Kidney capillary endothelial cell (primary cell): ENCODE measurements around the gene TMPRSS15.

Source experiments
- DNase-seq: peaks from one replicate; pipeline ENCODE4 v3.0.0-alpha.2; 2018; ENCODE audit warnings: low spot score

TMPRSS15 gene

DNA sequence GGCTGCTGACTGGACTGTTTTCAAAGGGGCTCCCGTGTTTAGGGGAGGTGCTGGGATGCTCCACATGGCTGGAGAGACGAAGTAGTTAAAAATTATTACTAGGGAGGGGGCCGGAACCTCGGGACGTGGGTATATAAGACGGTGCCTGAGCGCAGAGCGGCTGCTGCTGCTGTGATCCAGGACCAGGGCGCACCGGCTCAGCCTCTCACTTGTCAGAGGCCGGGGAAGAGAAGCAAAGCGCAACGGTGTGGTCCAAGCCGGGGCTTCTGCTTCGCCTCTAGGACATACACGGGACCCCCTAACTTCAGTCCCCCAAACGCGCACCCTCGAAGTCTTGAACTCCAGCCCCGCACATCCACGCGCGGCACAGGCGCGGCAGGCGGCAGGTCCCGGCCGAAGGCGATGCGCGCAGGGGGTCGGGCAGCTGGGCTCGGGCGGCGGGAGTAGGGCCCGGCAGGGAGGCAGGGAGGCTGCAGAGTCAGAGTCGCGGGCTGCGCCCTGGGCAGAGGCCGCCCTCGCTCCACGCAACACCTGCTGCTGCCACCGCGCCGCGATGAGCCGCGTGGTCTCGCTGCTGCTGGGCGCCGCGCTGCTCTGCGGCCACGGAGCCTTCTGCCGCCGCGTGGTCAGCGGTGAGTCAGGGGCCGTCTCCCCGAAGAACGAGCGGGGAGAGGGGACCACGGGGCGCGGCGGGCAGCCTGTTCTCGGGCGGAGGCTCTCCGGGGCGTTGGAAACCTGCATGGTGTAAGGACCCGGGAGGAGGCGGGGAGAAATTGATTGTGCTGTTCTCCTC lies 158.7 kb downstream of the TMPRSS15 start, which contains the start of gene CHODL:
Gene CHODL (plus strand): TSS at position 163 of the 793 bp plus-strand sequence. CDS start 391 bp downstream, at position 554.
- no peak for DNase-seq

DNA sequence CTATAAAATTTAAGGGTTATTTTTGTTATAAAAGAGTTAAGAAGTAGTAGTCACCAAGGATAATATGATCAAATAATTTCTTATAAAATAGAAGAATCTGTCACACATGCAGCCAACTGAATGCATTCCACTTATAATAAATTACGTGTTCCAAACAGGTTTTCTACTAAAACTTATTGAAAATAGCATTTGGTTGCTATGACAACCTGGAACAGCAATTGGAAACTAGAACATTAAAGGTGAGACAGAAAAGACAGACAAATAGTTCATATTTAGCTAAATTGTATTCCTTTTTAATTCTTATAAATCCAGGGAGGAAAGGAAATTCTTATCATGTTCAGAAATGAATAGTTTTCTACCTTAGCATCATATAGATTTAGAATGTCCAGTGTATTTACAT lies 168.0 kb downstream of the TMPRSS15 start:
- DNase-seq = no peak

GRCh38 chr21:18228060-18228739 lies 175.4 kb downstream of the TMPRSS15 start:
- no peak for DNase-seq

GRCh38 chr21:18222346-18222745 lies 181.2 kb downstream of the TMPRSS15 start:
- no peak for DNase-seq

DNA sequence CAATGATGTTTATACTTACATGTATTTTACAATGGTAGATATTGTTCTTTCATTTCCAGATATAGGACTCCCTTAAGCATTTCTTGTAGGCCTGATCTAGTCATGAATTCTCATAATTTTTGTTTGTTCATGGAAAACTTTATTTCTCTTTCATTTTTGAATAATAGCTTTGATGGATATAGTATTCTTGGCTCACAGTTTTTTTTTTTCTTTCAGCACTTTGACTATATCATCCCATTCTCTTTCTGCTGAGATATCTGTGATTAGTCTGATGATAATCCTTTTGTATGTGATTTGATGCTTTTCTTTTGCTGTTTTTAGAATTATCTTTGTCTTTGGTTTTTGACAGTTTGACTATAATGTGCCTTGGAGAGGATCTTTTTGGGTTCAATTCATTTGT lies 183.1 kb downstream of the TMPRSS15 start:
- DNase-seq = no peak
